PC-3 (cell line): ENCODE measurements around the gene NDUFB6.
"Not testable (repeated sequence)": the region's sequence is repeated elsewhere in the genome, so short reads cannot be mapped to it uniquely, and the experiment has no call there.

Experiments used
- CTCF ChIP-seq: fragments of 300-600 bp; sonication (generic); conservative IDR thresholded peaks from 2 replicates; pipeline ENCODE4 v1.5.1; 2017; ENCODE audit warnings: antibody characterized with exemption, low read depth, mild to moderate bottlenecking, low read length
- EZH2 ChIP-seq: fragments of 300-600 bp; sonication (generic); IDR thresholded peaks from one replicate; pipeline ENCODE4 v1.6.1; 2017; ENCODE audit warnings: antibody characterized with exemption, mild to moderate bottlenecking, low read length; ENCODE audit not compliant: unreplicated experiment

GRCh38 chr9:32599021-32599420 lies 26.1 kb upstream of the NDUFB6 start:
- TF ChIP-seq CTCF, EZH2: not testable (repeated sequence)
